Measurements from ENCODE around the gene PAX1. TPM values are rescaled to one million over a fixed set of nuclear protein-coding genes. Genes with fewer than 3 reads are reported as not detected.

Gene PAX1
- total and polyA plus RNA-seq, 9 of the 15 experiments (the other 6 are each of a cell fraction or from before 2014, with no cell fraction given), result not detected

DNA sequence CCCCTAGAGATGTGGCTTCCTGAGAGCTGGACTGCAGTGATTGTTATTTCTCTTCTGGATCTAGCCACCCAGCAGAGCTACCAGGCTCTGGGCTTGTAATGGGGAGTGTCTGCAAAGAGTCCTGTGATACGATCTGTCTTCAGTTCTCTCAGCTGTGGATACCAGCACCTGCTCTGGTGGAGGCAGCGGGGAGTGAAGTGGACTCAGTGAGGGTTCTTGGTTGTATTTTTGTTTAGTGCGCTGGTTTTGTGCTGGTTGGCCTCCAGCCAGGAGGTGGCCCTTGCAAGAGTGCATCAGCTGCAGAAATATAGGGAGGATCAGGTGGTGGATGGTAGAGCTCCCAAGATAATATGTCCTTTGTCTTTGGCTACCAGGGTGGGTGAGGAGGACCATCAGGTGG is 33.7 kb downstream of the PAX1 start:
- in situ Hi-C loops (cut with MboI), result no loop called here
- H4K20me1 ChIP-seq (replicated peaks; ENCODE audit: control insufficient read depth, insufficient read depth, low read length), result no peaks in the 10 kb centered on the region
- H3K9me3 ChIP-seq (replicated peaks; ENCODE audit: control insufficient read depth, insufficient read depth, low read depth, low read length), result no peaks in the 10 kb centered on the region
- no peak for DNase-seq (ENCODE audit: extremely low read depth in 1 of 4, low spot score in 3 of 4)
- H3K36me3 ChIP-seq (ENCODE audit: control insufficient read depth, insufficient read depth, low read length), result no peaks in the 10 kb centered on the region
- H3K4me1 ChIP-seq (replicated peaks in 1 of 2; ENCODE audit: control insufficient read depth in 2 of 2, insufficient read depth in 2 of 2, low read length in 2 of 2), result no peaks in the 10 kb centered on the region
- H3K4me3 ChIP-seq, result no peak overlapping the region
- H3K79me2 ChIP-seq (ENCODE audit: control insufficient read depth, insufficient read depth, low read length), result no peaks in the 10 kb centered on the region
- TF ChIP-seq, protein P1, sequence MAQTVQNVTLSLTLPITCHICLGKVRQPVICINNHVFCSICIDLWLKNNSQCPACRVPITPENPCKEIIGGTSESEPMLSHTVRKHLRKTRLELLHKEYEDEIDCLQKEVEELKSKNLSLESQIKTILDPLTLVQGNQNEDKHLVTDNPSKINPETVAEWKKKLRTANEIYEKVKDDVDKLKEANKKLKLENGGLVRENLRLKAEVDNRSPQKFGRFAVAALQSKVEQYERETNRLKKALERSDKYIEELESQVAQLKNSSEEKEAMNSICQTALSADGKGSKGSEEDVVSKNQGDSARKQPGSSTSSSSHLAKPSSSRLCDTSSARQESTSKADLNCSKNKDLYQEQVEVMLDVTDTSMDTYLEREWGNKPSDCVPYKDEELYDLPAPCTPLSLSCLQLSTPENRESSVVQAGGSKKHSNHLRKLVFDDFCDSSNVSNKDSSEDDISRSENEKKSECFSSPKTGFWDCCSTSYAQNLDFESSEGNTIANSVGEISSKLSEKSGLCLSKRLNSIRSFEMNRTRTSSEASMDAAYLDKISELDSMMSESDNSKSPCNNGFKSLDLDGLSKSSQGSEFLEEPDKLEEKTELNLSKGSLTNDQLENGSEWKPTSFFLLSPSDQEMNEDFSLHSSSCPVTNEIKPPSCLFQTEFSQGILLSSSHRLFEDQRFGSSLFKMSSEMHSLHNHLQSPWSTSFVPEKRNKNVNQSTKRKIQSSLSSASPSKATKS (CRISPR knock-in tag; IDR thresholded peaks at IDR 0.05), result no peak
- intact Hi-C loops (cut with micrococcal nuclease), result no loop called here
- no peak for FAIRE-seq
- no peak overlapping the region for H3K9ac ChIP-seq (ENCODE audit: insufficient read depth in 1 of 2, low read depth in 2 of 2, low read length in 2 of 2)
- no peaks in the 10 kb centered on the region for H3K9me1 ChIP-seq (ENCODE audit: control insufficient read depth, insufficient read depth, low read length)
- H3K4me2 ChIP-seq (ENCODE audit: insufficient read depth, low read length), result no peak overlapping the region
- POLR2A ChIA-PET, result interaction anchor here (1.6 kb wide), 1 partner anchor 23 kb away, joined by 3 read pairs; no protein-coding TSS in a partner anchor
- H2AFZ ChIP-seq (ENCODE audit: low read depth, low read length), result no peak overlapping the region
- ATAC-seq, result no peak
- CTCF ChIA-PET (ENCODE audit: low intra/inter-chr PET ratio), result no interaction called here
- H3K27ac ChIP-seq (ENCODE audit: extremely low read depth, low read depth, low read length), result no peak overlapping the region
- no CpG with 5 or more reads among the region's 3 CpGs for WGBS (ENCODE audit: insufficient coverage, low coverage, missing lambda C conversion rate)
- BruUV-seq (replicated peaks), result no TSS peak
- H3K27me3 ChIP-seq (ENCODE audit: control insufficient read depth in 2 of 2, insufficient read depth in 2 of 2, low read length in 2 of 2), result no peaks in the 10 kb centered on the region

DNA sequence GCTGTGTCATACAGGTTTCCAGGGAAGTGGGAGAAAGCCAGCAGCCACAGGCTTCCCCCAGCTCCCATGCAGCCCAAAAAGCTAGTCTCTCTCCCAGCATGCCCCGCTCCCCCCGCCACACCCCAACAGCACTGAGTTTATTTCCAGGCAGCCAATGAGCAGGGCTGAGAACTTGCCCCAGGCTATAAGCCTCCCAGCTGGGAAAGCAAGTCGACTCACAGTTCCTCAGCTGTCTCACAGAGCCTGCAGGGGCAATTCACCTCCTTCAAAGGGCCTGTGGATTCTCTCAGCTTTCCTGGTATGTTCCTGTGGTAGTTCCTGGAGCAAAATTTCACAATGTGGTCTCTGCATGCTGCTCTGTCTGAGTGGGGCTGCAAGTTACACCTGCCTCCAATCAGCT is 34.2 kb downstream of the PAX1 start:
- Histone ChIP-seq H4K20me1 (replicated peaks; ENCODE audit: control insufficient read depth, insufficient read depth, low read length) (no peaks in the 10 kb centered on the region), H3K4me2 (ENCODE audit: insufficient read depth, low read length) (no peak overlapping the region), H3K79me2 (ENCODE audit: control insufficient read depth, insufficient read depth, low read length) (no peaks in the 10 kb centered on the region), H3K9ac (ENCODE audit: insufficient read depth in 1 of 2, low read depth in 2 of 2, low read length in 2 of 2) (no peak overlapping the region), H3K9me3 (replicated peaks; ENCODE audit: control insufficient read depth, insufficient read depth, low read depth, low read length) (no peaks in the 10 kb centered on the region), H3K4me3 (no peak overlapping the region), H3K27ac (ENCODE audit: extremely low read depth, low read depth, low read length) (no peak overlapping the region), H3K9me1 (ENCODE audit: control insufficient read depth, insufficient read depth, low read length) (no peaks in the 10 kb centered on the region), H3K36me3 (ENCODE audit: control insufficient read depth, insufficient read depth, low read length) (no peaks in the 10 kb centered on the region), H2AFZ (ENCODE audit: low read depth, low read length) (no peak overlapping the region), H3K4me1 (replicated peaks in 1 of 2; ENCODE audit: control insufficient read depth in 2 of 2, insufficient read depth in 2 of 2, low read length in 2 of 2) (no peaks in the 10 kb centered on the region), H3K27me3 (ENCODE audit: control insufficient read depth in 2 of 2, insufficient read depth in 2 of 2, low read length in 2 of 2) (no peaks in the 10 kb centered on the region)
- ChIA-PET POLR2A (no interaction called here), CTCF (ENCODE audit: low intra/inter-chr PET ratio) (no interaction called here)
- in situ Hi-C loops (cut with MboI), result no loop called here
- TF ChIP-seq ZNF23 (CRISPR knock-in tag; IDR thresholded peaks at IDR 0.05) (no peak), ZBTB12 (CRISPR knock-in tag; IDR thresholded peaks at IDR 0.05) (no peak), FOSL1 (tag; conservative IDR thresholded peaks at IDR 0.05) (no peak), NFRKB (IDR thresholded peaks at IDR 0.05; ENCODE audit: low read depth) (no peak), RFX1 (IDR thresholded peaks at IDR 0.05) (no peak), NFE2 (IDR thresholded peaks at IDR 0.05; ENCODE audit: low read depth) (no peak)
- TF ChIP-seq, protein P2, sequence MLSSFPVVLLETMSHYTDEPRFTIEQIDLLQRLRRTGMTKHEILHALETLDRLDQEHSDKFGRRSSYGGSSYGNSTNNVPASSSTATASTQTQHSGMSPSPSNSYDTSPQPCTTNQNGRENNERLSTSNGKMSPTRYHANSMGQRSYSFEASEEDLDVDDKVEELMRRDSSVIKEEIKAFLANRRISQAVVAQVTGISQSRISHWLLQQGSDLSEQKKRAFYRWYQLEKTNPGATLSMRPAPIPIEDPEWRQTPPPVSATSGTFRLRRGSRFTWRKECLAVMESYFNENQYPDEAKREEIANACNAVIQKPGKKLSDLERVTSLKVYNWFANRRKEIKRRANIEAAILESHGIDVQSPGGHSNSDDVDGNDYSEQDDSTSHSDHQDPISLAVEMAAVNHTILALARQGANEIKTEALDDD (IDR thresholded peaks at IDR 0.05), result no peak
- no peak for FAIRE-seq
- intact Hi-C loops (cut with micrococcal nuclease), result no loop called here
- no peak for DNase-seq (ENCODE audit: extremely low read depth in 1 of 4, low spot score in 3 of 4)
- ATAC-seq, result no peak
- no TSS peak for BruUV-seq (replicated peaks)
- WGBS (ENCODE audit: insufficient coverage, low coverage, missing lambda C conversion rate), result 0% methylated on average over 3 of the region's 3 CpGs
